Osteoblast (primary cell): ENCODE measurements around the gene C1orf210. TPM values are rescaled to one million over a fixed set of nuclear protein-coding genes. Genes with fewer than 3 reads are reported as not detected.

ENCODE experiments used
- DNase-seq: peaks from one replicate; pipeline ENCODE4 v3.0.0; 2011; ENCODE audit warnings: low spot score, mixed read lengths; ENCODE audit not compliant: insufficient read length; ENCODE audit errors: missing footprints
- H2AFZ ChIP-seq: 2 replicates; pipeline ENCODE4 v1.6.0; 2011; ENCODE audit warnings: mild to moderate bottlenecking, low read length
- H3K27ac ChIP-seq: 2 replicates; pipeline ENCODE4 v1.5.1; 2011; ENCODE audit warnings: mild to moderate bottlenecking, low read depth, low read length, moderate library complexity
- H3K27me3 ChIP-seq: 2 replicates; pipeline ENCODE4 v1.6.0; 2012; ENCODE audit warnings: mild to moderate bottlenecking, control low read depth, inconsistent platforms, low read length, moderate library complexity; ENCODE audit not compliant: insufficient read depth
- H3K36me3 ChIP-seq: 2 replicates; pipeline ENCODE4 v1.5.1; 2011; ENCODE audit warnings: mild to moderate bottlenecking, low read length, control low read depth, moderate library complexity; ENCODE audit not compliant: insufficient read depth
- H3K4me1 ChIP-seq: 2 replicates; pipeline ENCODE4 v1.5.1; 2011; ENCODE audit warnings: mild to moderate bottlenecking, low read length, control low read depth, moderate library complexity; ENCODE audit not compliant: insufficient read depth
- H3K4me2 ChIP-seq: 2 replicates; pipeline ENCODE4 v1.6.0; 2011; ENCODE audit warnings: mild to moderate bottlenecking, low read length; ENCODE audit not compliant: insufficient read depth
- H3K4me3 ChIP-seq: fragments of 200-600 bp; sonication (generic); 3 replicates; pipeline ENCODE4 v1.5.1; 2012; ENCODE audit warnings: mild to moderate bottlenecking, low read length, inconsistent platforms; ENCODE audit not compliant: insufficient read depth
- H3K79me2 ChIP-seq: 2 replicates; pipeline ENCODE4 v1.6.0; 2012; ENCODE audit warnings: mild to moderate bottlenecking, low read length, control low read depth, inconsistent platforms; ENCODE audit not compliant: insufficient read depth
- H3K9me3 ChIP-seq: 2 replicates; pipeline ENCODE4 v1.5.1; 2011; ENCODE audit warnings: low read depth, low read length, control low read depth
- H4K20me1 ChIP-seq: 2 replicates; pipeline ENCODE4 v1.6.0; 2012; ENCODE audit warnings: mild to moderate bottlenecking, low read length, control low read depth; ENCODE audit not compliant: insufficient read depth
- CTCF ChIP-seq: IDR thresholded peaks from 2 replicates; pipeline ENCODE4 v1.5.1; 2011; ENCODE audit warnings: mild to moderate bottlenecking, low read depth, low read length, moderate library complexity; ENCODE audit errors: extremely low read depth
- total RNA-seq: library from RNA; depleted of rRNA; stranded (reverse); fragments of >200 nt; gene quantifications from 2 replicates; pipeline ENCODE4 v1.2.3, GENCODE V29; 2012

C1orf210 gene
- total RNA-seq, 1 donor, result not detected

DNA sequence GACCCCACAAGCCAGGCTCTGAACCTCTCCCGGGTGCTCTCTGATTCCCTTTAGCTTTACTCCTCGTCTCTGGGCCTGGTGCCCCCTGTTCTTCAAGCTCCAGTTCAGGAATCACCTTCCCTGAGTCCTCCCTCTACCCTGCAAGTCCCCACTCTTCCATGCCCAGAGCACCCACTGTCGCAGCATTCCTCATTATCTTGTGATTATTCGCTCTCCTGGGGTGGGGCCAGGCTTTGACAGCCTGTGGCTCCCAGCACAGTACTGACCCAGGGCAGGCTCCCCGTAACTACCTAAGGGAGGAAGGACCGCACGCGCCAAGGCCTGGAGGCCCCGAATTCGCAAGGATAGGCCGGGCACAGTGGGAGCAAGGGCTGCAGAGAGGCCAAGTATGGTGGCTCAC is 734 bp upstream of the C1orf210 start:
- peaks cover 12% of the 10 kb centered on the region for H3K27me3 ChIP-seq
- H3K4me3 ChIP-seq, result no peak overlapping the region
- H3K27ac ChIP-seq, result no peak overlapping the region
- no peak overlapping the region for H3K4me2 ChIP-seq
- H3K4me1 ChIP-seq, result no peaks in the 10 kb centered on the region
- DNase-seq, result no peak
- no peaks in the 10 kb centered on the region for H3K9me3 ChIP-seq
- no peaks in the 10 kb centered on the region for H4K20me1 ChIP-seq
- no peak overlapping the region for H2AFZ ChIP-seq
- no peak for TF ChIP-seq CTCF
- no peaks in the 10 kb centered on the region for H3K36me3 ChIP-seq
- no peaks in the 10 kb centered on the region for H3K79me2 ChIP-seq

GRCh38 chr1:43284546-43285110 is 753 bp downstream of the C1orf210 start:
- H4K20me1 ChIP-seq, result no peaks in the 10 kb centered on the region
- H3K27me3 ChIP-seq, result peaks cover 9% of the 10 kb centered on the region
- H3K27ac ChIP-seq, result no peak overlapping the region
- H3K36me3 ChIP-seq, result no peaks in the 10 kb centered on the region
- H3K4me3 ChIP-seq, result no peak overlapping the region
- H3K4me1 ChIP-seq, result no peaks in the 10 kb centered on the region
- no peaks in the 10 kb centered on the region for H3K79me2 ChIP-seq
- H3K4me2 ChIP-seq, result no peak overlapping the region
- H3K9me3 ChIP-seq, result no peaks in the 10 kb centered on the region
- no peak for TF ChIP-seq CTCF
- peak; percentile 42 for DNase-seq
- H2AFZ ChIP-seq, result no peak overlapping the region

- Histone ChIP-seq H3K4me3 (no peak overlapping the region), H3K27me3 (peaks cover 9% of the 10 kb centered on the region), H3K27ac (no peak overlapping the region), H3K36me3 (no peaks in the 10 kb centered on the region), H2AFZ (no peak overlapping the region), H3K9me3 (no peaks in the 10 kb centered on the region), H3K79me2 (no peaks in the 10 kb centered on the region), H3K4me2 (no peak overlapping the region), H3K4me1 (no peaks in the 10 kb centered on the region), H4K20me1 (no peaks in the 10 kb centered on the region)
- no peak for TF ChIP-seq CTCF
- DNase-seq, result peak; percentile 52
Measured at GRCh38 chr1:43284065-43284464, 1.3 kb downstream of the C1orf210 start.

GRCh38 chr1:43282220-43283195 is 2.9 kb downstream of the C1orf210 start:
- TF ChIP-seq CTCF, result no peak
- DNase-seq, result no peak

More at GRCh38 chr1:43282220-43283195, 2.9 kb downstream of the C1orf210 start:
- H3K27ac ChIP-seq, result no peak overlapping the region
- no peaks in the 10 kb centered on the region for H3K79me2 ChIP-seq
- H3K4me3 ChIP-seq, result no peak overlapping the region
- H3K4me1 ChIP-seq, result no peaks in the 10 kb centered on the region
- H3K9me3 ChIP-seq, result no peaks in the 10 kb centered on the region
- no peaks in the 10 kb centered on the region for H3K36me3 ChIP-seq
- H3K4me2 ChIP-seq, result no peak overlapping the region
- H4K20me1 ChIP-seq, result no peaks in the 10 kb centered on the region
- H2AFZ ChIP-seq, result no peak overlapping the region
- peaks cover 4% of the 10 kb centered on the region for H3K27me3 ChIP-seq
